Superior temporal gyrus (tissue), 1 donor: ENCODE results near the gene GPR137B.
"Not testable (repeated sequence)": the region's sequence is repeated elsewhere in the genome, so short reads cannot be mapped to it uniquely, and the experiment has no call there.

Experiments used
- DNase-seq: peaks from one replicate; pipeline ENCODE4 v3.0.0-alpha.2; 2016; ENCODE audit errors: extremely low spot score

The GPR137B gene

DNA sequence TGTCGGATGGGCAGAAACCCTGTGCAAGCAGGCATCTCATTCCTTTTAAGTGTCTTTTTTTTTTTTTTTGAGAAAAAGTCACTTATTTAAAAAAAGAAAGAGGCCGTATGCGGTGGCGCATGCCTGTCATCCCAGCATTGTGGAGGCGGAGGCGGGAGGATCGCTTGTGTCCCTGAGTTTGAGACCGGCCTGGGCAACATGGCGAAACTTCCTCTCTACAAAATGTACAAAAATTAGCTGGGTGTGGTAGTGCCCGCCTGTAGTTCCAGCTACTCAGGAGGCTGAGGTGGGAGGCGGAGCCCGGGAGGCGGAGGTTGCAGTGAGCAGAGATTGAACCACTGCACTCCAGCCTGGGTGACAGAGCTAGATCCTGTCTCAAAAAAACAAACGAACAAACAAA lies 1.7 kb downstream of the GPR137B start:
- no peak for DNase-seq

DNA sequence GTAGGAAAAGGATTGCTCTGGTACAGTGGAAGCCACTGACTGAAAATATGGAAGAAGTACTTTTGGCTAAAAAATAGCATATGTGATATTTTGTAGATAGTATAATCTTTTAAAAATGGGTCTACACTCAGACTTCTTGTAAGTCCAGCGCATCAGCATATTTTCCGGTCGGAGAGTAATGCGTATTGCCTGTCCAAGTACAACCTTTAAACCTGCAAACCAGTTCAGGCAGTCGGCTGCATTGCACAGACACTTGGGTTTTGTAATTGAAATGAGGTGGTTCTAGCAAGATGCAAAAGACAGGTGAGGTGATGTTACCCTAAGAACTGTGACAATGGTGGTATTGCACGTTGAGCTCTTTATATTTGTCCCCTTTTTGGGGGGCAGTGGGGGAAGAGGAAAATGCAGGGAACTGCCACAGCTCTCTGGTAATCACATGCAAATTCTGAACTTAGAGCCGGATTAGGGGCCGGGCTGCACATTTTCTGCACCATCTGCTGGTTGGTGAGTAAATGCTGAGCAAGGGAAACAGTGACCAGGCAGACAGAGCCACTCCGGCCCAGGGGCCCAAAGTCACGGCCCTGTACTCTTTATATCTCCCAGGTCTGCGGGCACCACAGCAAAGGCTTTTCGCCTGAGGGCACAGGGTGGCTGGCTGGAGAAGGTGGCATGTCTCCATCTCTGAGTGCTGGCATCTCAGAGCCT lies 2.3 kb downstream of the GPR137B start:
- DNase-seq: peak; percentile 42

DNA sequence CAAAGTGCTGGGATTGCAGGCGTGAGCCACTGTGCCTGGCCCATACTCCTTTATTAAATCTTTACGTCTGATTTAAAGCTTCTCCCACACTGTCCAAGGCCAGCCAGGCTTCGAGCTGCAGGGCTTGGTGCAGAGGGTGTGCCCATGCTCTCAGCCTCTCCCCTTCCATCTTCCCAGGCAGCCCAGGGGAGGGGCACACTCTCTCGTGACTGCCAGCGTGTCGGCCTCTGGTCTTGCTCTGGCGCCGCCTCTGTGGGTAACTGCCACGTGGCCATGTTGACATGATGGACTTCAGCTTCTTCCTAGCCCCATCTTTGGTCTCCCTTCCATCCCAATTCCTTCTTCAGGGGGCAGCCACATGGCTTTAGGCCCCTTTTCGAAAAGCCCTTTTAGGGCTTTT lies 4.7 kb downstream of the GPR137B start:
- DNase-seq: no peak

DNA sequence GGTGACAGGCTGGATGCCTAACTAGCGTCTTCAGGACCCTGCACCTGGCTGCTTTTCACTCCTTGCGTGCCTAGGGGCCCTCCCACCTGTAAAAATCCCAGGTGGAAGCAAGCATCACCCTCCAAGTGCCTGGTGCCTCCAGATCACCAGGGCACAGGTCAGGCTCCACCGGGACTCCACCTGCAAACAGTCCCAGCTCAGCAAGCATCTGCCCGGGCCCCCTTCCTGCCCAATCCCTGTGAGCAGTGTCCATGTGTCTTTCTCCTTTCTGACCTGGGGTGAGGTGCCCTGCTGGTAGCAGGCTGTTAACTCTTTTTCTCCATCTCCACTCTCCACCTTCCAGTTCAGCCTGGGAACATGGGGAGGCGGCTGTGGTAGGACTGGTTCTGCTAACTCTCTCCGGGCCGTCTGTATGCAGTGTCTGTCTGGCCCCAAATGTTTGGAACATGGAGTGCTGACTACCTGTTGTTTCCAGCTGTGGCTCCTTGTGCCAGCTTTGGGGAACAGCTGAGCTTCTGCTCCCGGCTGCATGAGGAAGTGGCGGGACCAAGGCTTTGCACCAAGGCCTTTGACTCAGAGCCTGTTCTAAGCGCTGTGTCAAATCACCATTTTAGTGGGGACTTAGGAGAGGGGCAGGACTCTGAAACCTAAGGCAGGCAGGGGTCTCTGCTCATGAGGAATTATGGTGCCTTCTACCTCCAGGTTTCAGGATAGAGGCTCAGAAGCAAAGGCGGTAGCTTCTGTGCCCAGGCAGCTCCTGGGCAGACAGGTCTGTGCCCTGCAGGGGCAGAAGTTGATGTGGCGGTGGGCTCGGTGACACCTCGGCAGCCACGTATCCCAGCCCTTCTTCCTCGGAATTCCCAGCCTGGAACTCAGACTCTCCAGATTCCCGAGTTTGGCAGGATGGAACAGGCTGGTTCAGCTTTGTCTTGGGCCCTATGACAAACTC lies 5.5 kb downstream of the GPR137B start:
- DNase-seq: no peak

DNA sequence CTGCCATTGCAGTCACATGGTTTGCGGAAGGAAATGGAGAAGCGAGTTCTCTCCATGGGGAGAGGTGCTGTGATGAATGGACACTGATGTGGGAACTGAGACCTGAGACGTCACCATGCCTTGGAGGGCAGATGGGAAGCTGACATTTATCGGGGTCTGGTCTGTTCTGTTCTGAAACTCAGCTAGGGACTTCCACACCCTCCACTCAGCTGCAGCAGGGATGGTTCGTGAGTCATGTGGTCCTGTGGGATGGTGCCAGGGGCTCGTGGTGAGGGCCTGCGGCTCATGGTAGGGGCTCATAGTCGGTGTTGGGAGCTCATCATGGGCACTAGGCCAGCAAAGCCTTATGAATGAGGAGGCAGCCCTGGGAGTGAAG lies 6.1 kb downstream of the GPR137B start:
- no peak for DNase-seq

DNA sequence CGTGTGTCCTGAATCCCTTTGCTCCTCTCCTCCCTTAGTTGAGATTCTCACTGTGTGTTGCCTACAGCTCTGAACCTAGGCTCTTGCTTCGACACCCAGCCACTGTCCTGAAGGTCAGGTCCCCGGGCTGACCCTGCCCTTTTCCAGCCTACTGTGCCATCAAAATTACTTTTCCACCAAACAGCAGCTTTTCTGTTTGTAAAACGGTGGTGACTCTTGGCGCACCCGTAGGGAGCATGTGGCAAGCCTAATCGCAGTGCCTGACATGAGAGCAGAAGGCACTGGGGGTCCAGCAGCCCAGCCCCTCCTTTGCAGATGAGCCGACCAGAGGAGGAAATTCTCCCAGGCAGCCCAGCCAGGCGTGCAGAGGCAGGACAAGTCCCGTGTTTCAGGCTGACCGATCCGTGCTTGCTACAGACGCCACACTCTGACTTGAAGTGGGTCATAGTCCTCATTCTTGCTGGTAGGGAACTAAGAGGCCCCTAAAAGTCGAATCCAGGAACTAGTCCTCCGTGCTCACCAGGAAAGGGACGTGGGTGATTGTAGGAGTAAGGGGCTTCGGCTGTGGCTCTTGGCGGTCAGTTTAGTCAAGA lies 6.8 kb downstream of the GPR137B start:
- no peak for DNase-seq

DNA sequence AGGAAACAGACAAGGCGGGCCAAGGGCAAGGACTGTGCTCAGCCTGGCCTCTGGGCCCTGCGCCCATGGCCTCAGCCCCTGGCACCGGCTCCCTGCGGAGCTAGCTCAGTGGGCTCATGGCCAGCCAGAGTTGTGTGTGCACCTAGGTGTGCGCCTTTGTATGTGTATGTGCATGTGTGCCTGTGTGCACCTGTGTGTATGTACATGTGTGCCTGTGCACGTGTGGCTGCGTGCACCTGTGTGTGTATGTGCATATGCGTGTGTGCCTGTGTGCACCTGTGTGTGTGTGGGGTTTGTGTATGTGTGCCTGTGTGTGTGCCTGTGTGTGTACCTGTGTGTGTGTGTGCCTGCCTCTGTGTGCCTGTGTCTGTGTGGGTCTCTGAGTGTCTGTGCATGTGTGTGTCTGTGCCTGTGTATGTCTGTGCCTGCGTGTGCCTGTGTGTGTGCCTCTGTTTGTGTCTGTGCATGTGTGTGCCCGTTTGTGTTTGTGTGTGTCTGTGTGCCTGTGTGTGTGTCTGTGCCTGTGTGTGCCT lies 7.4 kb downstream of the GPR137B start:
- no peak for DNase-seq

DNA sequence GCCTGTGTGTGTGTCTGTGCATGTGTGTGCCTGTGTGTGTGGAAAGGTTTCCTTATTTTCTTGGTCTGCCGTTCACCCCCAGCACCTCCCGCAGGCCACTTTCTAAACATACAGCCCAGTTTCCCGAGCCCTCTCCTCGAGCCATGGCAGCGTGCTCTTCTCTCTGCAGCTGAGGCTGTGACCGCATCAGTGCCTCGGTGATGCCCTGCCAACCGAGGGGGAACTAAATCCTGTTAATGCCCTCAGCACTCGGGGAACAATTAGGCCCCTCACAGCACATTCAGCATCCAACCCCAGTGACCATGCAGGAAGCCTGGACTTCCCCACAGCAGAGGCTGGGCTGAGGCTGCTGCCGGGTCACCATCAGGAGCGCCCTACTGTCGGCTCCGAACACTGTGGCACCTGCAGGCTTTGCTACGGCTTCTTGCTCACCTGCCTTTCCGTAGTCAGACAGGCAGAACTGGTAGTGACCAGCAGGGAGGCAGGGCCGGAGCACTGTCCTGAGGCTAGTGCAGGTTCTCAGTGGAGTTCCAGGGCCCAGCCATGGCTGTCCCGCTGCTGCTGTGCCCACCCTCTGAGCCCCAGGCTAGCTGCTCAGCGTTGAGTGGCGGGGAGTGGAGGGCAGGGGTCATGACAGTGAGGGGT lies 8.1 kb downstream of the GPR137B start:
- DNase-seq: no peak

DNA sequence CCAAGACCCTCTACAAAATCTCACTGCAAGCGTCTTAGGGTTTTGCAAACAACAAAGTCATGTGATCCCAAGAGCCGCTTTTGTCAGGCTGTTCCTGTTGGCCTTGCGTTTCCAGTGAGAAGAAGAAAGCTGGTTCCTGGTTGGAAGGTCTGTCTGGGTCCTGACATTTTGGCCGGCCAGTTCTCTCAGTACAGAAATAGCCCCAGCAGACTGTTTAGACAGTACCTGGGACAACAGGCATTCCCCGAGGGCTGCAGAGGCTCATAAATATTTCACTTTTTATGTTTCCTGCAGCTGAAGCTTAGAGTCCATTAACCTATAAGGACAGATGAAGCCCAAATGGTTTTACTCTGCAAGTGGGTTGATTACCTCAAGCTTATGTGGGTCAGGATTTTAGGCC lies 8.6 kb downstream of the GPR137B start:
- no peak for DNase-seq

DNA sequence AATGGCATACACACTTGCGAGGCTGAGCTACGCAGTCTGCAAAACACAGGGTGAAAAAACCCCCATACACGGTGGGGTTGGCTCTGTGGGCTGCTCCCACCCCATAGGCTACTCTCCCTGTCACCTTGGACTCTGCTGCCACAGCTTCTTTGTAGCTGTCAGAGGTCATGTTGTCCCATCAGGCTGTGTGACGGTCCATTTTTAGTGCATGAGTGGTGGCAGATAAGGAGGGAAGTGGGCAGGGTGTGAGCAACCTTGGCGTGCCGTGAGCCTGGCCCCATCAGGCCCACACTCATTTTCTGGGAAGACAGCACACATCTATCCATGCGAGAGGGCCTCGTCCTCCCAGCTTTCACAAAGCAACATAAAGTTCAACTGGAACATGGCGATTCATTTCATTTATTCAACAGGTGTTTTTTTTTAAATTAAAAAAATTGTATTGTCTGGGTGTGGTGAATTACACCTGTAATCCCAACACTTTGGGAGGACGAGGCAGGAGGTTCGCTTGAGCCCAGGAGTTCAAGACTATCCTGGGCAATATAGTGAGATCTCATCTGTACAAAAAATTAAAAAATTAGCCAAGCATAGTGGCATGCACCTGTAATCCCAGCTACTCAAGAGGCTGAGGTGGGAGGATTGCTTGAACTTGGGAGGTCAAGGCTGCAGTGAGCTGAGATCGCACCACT lies 9.5 kb downstream of the GPR137B start:
- no peak for DNase-seq

DNA sequence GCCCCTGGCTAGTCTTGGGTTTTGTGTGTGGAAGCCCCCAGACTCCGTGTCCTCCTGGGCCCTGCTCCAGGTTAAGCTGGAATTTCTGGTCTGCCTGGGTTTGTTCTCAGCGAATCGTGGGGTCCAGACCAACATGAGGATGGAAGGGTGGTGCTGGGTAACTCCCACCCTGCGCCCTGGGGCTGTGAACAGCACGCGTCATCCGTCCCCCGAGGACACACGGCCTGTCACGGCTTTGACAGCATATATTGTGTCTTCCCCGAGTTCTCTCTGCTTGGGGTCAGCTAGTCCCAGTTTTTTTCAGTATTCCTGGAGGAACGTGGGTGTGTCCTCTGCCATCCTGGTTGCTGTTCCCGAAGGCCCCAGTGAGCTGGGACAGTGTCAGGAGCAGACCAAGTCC lies 11.8 kb downstream of the GPR137B start:
- DNase-seq: no peak

DNA sequence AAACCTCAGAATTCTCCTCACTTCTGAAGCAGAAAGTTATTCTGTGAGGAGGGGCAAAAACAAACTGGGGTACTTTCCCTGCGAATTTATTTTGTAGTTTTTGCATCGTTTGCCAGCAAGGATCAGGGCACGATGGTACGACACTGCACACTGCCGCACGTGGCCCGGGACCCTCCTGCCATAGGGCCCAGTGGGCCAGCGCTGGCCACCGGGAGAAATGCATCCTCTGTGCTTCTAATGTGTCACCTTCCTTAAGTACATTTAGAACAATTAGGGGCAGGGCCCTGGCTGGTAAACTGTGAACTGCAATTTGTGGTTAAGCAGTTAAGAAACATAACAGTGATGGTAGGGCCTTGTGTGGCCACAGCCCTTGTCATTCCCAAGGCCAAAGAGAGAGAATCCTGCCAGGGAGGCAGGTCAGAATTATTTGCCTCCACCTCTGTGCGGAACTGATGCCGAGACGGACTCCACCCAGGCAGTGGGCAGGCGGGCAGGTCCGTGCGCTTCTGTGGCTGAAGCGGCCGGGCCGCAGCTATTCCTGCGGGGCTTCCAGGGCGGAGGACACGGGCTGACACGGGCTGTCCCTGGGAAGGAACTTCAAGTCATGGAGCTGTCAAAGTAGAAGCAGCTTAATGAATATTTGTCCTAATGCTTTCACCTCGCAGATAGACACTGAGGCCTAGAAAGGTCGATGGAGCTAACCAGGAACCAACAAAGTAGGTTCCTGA lies 12.5 kb downstream of the GPR137B start:
- DNase-seq: no peak

DNA sequence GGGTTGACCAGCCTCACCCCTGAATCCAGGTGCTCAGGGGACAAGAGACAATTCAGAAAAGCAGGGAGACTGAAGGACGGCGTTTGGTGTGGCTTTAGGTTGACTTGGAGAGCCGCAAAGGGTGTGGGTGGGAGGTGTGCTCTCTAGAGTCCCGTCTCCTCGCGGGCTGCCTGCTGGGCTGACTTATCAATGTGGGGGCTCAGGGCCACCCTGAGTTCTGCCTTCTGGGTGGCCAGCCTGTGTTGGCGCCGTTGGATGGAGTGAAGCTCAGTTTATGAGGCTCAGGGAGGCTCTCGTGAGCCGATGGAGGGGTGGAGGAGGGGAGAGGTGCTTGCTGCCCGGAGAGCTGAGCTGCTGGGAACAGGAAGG lies 13.0 kb downstream of the GPR137B start:
- no peak for DNase-seq

DNA sequence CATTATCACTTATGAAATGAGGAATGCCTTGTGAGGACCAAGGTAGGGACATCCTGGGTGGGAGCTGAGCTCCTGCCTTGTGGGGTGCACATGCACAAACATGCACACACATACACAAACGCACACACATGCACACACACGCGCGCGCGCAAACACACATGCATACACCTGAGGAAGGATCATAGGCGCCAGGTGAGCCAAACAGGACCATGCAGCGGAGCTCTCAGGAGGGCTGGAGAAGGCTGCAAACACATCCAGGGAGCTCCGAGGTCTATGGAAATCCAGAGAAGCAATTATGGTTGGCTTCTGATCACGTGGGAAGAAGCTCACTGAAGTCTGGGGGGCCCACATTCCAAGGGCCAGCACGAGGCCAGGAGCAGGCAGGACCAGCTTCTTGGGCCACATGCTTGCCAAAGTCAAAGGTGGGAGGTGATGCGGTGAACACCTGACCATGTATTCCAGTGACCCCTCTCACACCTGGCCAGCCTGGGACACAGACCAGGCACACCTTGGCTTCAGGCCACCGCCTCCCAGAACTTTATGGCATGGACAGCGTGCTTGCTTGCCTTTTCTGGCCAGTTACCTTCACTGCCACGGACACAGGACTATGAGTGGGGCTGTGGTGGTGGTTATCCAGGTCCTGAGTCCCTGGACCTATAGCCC lies 13.6 kb downstream of the GPR137B start:
- DNase-seq: no peak

DNA sequence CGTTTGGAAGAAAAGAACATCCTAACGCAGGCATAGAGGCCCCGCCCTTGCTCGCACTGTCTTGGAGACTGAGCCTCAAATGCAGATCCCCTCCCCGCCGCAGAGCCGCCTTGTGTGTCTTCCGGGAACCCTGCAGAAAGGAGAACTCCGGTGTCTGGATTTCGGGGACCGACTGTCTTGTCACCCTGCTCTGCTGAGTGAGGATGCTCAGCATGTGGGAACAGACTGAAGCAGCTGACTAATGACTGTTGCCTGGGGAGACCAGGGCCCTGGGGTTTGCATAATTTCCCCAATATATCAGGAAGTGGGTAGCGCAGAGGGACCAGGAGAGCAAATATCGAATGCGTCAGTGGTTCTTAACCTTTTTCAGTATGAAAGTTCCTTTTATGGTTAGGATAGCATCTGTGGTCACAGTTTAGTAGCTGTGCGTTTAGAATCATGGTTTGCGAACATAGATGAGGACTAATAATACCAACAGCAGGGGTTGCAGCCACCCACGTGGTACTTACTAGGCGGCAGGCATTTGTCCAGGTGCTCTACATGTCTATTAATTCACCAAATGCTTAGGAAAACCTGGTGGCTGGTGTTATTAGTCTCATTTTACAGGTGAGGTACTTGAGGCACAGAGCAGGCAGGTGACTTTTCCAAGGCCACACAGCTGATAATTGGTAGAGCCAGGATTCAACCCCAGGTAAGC lies 14.3 kb downstream of the GPR137B start:
- DNase-seq: no peak

DNA sequence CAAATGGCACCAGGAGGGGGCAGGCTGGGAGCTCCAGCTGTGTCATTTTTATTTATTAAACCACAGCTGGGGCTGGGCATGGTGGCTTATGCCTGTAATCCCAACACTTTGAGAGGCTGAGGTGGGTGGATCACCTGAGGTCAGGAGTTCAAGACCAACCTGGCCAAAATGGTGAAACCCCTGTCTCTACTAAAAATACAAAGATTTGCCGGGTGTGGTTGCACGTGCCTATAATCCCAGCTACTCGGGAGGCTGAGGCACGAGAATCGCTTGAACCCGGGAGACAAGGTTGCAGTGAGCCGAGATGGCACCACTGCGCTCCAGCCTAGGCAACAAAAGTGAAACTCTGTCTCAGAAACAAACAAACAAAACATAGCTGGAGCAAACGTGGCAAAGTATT lies 15.7 kb downstream of the GPR137B start:
- not testable (repeated sequence) for DNase-seq

DNA sequence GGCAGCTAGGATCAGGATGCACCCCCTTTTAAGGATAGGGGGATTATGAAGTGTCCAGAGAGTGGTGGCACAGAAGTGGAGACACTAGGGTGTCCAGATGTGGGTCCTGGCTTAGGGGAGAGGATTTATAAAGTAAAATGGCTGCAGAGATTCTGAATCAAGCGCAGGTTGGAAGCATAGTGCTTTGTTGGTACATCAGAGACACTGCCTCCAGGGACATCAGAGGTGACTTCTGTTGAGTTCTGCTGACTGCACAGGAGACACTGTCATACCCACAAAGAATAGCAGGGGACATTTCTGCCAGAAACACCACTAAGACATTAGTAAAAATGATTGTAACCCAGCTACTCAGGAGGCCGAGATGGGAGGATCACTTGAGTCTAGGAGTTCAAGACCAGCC lies 16.4 kb downstream of the GPR137B start:
- DNase-seq: no peak

DNA sequence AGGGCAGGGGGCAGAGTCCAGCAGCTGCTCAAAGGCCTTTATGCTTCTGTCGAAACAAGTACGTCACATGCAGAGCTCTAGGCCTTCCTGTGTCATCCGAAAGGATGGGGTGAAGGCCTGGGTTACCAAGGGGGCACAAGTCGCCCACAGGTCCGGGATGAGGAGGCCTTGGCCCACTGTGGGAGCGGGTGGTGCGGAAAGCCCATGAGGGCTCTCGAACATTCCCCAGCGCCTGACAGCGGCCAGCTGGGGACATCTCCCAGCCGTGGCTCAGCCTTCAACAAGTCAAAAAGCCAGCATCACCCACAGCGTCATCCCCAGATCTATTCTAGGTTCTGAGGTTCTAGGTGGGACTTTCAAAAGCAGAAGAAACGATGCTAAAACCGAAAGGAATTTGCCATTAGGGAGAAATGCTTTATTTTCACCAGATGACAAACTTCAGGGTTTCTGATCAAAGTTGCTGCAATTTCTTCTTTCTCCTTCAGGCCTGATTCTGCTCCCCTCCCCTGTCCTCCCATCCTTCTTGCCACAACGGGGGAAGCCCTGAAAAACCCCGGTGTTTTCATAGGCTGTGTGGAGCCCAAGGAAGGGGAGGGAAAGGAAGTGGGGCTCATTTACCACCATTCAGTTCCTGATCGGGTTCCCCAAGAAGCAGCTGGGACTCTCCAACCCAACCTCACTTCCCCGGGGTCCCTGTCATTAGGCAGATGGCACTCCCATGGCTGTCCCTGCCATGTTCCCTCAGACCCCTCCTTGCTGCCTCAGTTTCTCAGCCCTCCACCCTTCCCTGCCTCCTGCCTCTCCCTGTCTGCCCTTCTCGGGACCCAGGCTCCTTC lies 17.6 kb downstream of the GPR137B start:
- DNase-seq: no peak
